Keratinocyte (primary cell): ENCODE results near the gene NALF2. TPM values are rescaled to one million over a fixed set of nuclear protein-coding genes. Genes with fewer than 3 reads are reported as not detected.

Experiments
- DNase-seq: peaks from one replicate; pipeline ENCODE4 v3.0.0-alpha.2; 2011; ENCODE audit warnings: low read depth, missing footprints, low spot score
- FAIRE-seq: peaks from 2 replicates; lab custom pipeline; 2011; peaks lifted over from hg19 to GRCh38; lab: Jason Lieb, UNC
- H2AFZ ChIP-seq: 2 replicates; pipeline ENCODE4 v1.6.0; 2012; ENCODE audit warnings: low read length, control low read depth, inconsistent platforms; ENCODE audit not compliant: control insufficient read depth
- H3K27ac ChIP-seq: 2 replicates; pipeline ENCODE4 v1.5.1; 2011; ENCODE audit warnings: low read length; ENCODE audit not compliant: control insufficient read depth, insufficient read depth
- H3K27me3 ChIP-seq: 3 replicates; pipeline ENCODE4 v1.6.0; 2011; ENCODE audit warnings: low read length; ENCODE audit not compliant: control insufficient read depth, insufficient read depth; ENCODE audit errors: extremely low read depth
- H3K36me3 ChIP-seq, 2 experiments: 2 replicates in 1 of 2; 3 replicates in 1 of 2; pipeline ENCODE4 v1.5.1; 2011; ENCODE audit warnings: low read length in 2 of 2, mild to moderate bottlenecking in 1 of 2; ENCODE audit not compliant: control insufficient read depth in 2 of 2, insufficient read depth in 2 of 2; ENCODE audit errors: extremely low read depth in 1 of 2
- H3K4me1 ChIP-seq: 3 replicates; pipeline ENCODE4 v1.5.1; 2011; ENCODE audit warnings: low read length; ENCODE audit not compliant: control insufficient read depth, insufficient read depth; ENCODE audit errors: extremely low read depth
- H3K4me2 ChIP-seq: 3 replicates; pipeline ENCODE4 v1.6.0; 2011; ENCODE audit warnings: low read depth, low read length; ENCODE audit not compliant: control insufficient read depth, insufficient read depth; ENCODE audit errors: extremely low read depth
- H3K4me3 ChIP-seq, 3 experiments: fragments of 200-600 bp in 1 of 3; sonication (generic) in 1 of 3; 2 replicates in 2 of 3; 3 replicates in 1 of 3; pipeline ENCODE4 v1.5.1; 2011 to 2016; ENCODE audit warnings: low read length in 3 of 3, mild to moderate bottlenecking in 3 of 3, control low read depth in 2 of 3, inconsistent platforms in 1 of 3, low read depth in 1 of 3, mixed read lengths in 1 of 3, mixed run types in 1 of 3, moderate library complexity in 1 of 3; ENCODE audit not compliant: control insufficient read depth in 2 of 3, insufficient read depth in 2 of 3; ENCODE audit errors: extremely low read depth in 1 of 3
- H3K79me2 ChIP-seq: 2 replicates; pipeline ENCODE4 v1.6.0; 2012; ENCODE audit warnings: low read length; ENCODE audit not compliant: control insufficient read depth, insufficient read depth
- H3K9ac ChIP-seq: 3 replicates; pipeline ENCODE4 v1.6.0; 2011; ENCODE audit warnings: low read length; ENCODE audit not compliant: control insufficient read depth, insufficient read depth; ENCODE audit errors: extremely low read depth
- H3K9me1 ChIP-seq: 3 replicates; pipeline ENCODE4 v1.6.0; 2011; ENCODE audit warnings: low read length; ENCODE audit not compliant: control insufficient read depth, insufficient read depth; ENCODE audit errors: extremely low read depth
- H3K9me3 ChIP-seq: 2 replicates; pipeline ENCODE4 v1.5.1; 2012; ENCODE audit warnings: low read depth, low read length; ENCODE audit not compliant: control insufficient read depth
- H4K20me1 ChIP-seq: 3 replicates; pipeline ENCODE4 v1.6.0; 2011; ENCODE audit warnings: low read length; ENCODE audit not compliant: control insufficient read depth, insufficient read depth; ENCODE audit errors: extremely low read depth
- CTCF ChIP-seq, 3 experiments: IDR thresholded peaks in 1 of 3; conservative IDR thresholded peaks in 1 of 3; optimal IDR thresholded peaks in 1 of 3; 2 replicates in 2 of 3; 3 replicates in 1 of 3; pipeline versions ENCODE3 to v1.5.1; 2011; ENCODE audit warnings: low read length in 3 of 3, mild to moderate bottlenecking in 3 of 3, moderate library complexity in 2 of 3, control low read depth in 1 of 3, inconsistent platforms in 1 of 3; ENCODE audit not compliant: insufficient read depth in 2 of 3; ENCODE audit errors: extremely low read depth in 1 of 3
- EZH2 ChIP-seq: IDR thresholded peaks from one replicate; pipeline ENCODE4 v1.6.1; 2012; ENCODE audit warnings: inconsistent platforms, mild to moderate bottlenecking, low read length, moderate library complexity
- dilution Hi-C: fragments of 300-500 bp; cut with MboI; formaldehyde crosslinking; loops from one replicate; pipeline ENCODE4 v1.7.0; 2020; ENCODE audit warnings: low sequenced_read_pairs; ENCODE audit not compliant: extremely low pct_ligation_motif_present
- polyA plus RNA-seq, 5 experiments: library from polyadenylated mRNA; depleted of rRNA in 3 of 5; stranded (reverse) in 3 of 5; stranded (forward) in 1 of 5; unstranded in 1 of 5; fragments of >200 nt; gene quantifications; 1 replicate in 1 of 5; 2 replicates in 3 of 5; 3 replicates in 1 of 5; pipeline versions ENCODE4 v1.2.1 to v1.2.3, GENCODE V29; 2011 to 2012; ENCODE audit warnings: missing spikeins in 2 of 5, low read depth in 1 of 5, low replicate concordance in 1 of 5

The NALF2 gene
- polyA plus RNA-seq, 1 donor (not counting 4 experiments of a cell fraction or from before 2014, with no cell fraction given): 2.5 TPM

- Histone ChIP-seq H3K9me3 (no peaks in the 10 kb centered on the region), H3K4me3 (no peak overlapping the region), H3K4me1 (no peaks in the 10 kb centered on the region), H3K9ac (no peak overlapping the region), H2AFZ (no peak overlapping the region), H3K9me1 (no peaks in the 10 kb centered on the region), H3K79me2 (no peaks in the 10 kb centered on the region), H3K4me2 (no peak overlapping the region), H3K36me3 (no peaks in the 10 kb centered on the region), H3K27ac (no peak overlapping the region), H3K27me3 (no peaks in the 10 kb centered on the region), H4K20me1 (no peaks in the 10 kb centered on the region)
- no peak for TF ChIP-seq CTCF (optimal IDR thresholded peaks at IDR 0.05 in 1 of 3, IDR thresholded peaks at IDR 0.05 in 1 of 3, conservative IDR thresholded peaks at IDR 0.05 in 1 of 3; ENCODE audit: extremely low read depth in 1 of 3, insufficient read depth in 2 of 3, low read length in 3 of 3)
- TF ChIP-seq EZH2: no peak
- DNase-seq: no peak
- dilution Hi-C loops: no loop called here
- no peak for FAIRE-seq
Measured at GRCh38 chrX:69543572-69543971, 39.4 kb downstream of the NALF2 start.

GRCh38 chrX:69546417-69546816, 42.3 kb downstream of the NALF2 start:
- dilution Hi-C loops: no loop called here
- Histone ChIP-seq H2AFZ (no peak overlapping the region), H3K4me2 (no peak overlapping the region), H3K27me3 (no peaks in the 10 kb centered on the region), H3K9ac (no peak overlapping the region), H3K4me1 (no peaks in the 10 kb centered on the region), H3K9me3 (no peaks in the 10 kb centered on the region), H3K9me1 (no peaks in the 10 kb centered on the region), H4K20me1 (no peaks in the 10 kb centered on the region), H3K27ac (no peak overlapping the region), H3K4me3 (no peak overlapping the region), H3K36me3 (no peaks in the 10 kb centered on the region), H3K79me2 (no peaks in the 10 kb centered on the region)
- TF ChIP-seq CTCF (optimal IDR thresholded peaks at IDR 0.05 in 1 of 3, IDR thresholded peaks at IDR 0.05 in 1 of 3, conservative IDR thresholded peaks at IDR 0.05 in 1 of 3; ENCODE audit: extremely low read depth in 1 of 3, insufficient read depth in 2 of 3, low read length in 3 of 3): no peak
- TF ChIP-seq EZH2: no peak
- no peak for FAIRE-seq
- DNase-seq: no peak
